Activated CD4-positive, alpha-beta T cell treated with anti-CD3 and anti-CD28 coated beads, Interleukin-2, amount 50 U/mL, for 48 hours (primary cell): Measurements from ENCODE around the gene STK16.
A peak's percentile ranks its signal among the peaks of the same experiment; 100 is the strongest.

ENCODE experiments used
- DNase-seq, 2 experiments: peaks; one replicate each; pipeline ENCODE4 v3.0.0-alpha.2; 2020

The STK16 gene

DNA sequence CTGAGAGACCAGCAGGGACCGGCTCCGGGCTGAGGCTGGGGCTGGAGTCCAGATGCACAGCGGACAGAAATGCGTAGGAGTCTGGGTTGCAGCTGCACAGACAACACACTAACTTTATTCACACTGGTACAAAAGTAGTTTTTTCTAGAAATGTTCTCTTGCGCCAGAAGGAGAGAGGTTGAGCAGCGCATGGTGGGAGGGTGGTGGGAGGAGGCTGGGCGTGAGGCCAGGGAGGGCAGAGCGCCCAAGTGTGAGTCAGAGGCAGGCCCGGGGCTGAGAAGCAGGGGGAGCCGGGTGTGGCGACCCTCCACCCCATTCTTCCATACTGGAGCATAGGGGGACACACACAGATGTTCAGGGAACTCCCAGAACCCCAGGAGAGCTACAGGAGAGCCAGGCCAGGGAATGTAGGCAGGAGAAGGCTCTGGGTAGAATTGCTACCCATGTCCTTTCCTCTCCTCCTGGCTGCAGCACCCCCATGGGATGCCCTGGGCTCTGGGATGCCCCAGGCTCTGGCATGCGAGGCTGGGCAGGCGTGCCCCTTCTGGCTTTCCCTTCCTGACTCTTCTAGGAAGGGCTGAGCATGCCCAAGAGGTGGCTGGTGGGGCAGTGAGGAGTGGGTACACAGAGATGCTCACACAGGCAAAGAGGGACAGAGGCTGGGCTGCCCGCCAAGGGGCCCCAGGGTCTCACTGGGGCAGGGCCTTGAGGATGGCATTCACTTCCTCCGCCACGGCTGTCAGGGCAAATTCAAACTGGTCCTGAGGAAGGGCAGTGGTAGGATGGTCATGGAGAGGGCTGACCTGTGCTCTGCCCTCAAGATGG lies 44.5 kb downstream of the STK16 start:
- DNase-seq = no peak

DNA sequence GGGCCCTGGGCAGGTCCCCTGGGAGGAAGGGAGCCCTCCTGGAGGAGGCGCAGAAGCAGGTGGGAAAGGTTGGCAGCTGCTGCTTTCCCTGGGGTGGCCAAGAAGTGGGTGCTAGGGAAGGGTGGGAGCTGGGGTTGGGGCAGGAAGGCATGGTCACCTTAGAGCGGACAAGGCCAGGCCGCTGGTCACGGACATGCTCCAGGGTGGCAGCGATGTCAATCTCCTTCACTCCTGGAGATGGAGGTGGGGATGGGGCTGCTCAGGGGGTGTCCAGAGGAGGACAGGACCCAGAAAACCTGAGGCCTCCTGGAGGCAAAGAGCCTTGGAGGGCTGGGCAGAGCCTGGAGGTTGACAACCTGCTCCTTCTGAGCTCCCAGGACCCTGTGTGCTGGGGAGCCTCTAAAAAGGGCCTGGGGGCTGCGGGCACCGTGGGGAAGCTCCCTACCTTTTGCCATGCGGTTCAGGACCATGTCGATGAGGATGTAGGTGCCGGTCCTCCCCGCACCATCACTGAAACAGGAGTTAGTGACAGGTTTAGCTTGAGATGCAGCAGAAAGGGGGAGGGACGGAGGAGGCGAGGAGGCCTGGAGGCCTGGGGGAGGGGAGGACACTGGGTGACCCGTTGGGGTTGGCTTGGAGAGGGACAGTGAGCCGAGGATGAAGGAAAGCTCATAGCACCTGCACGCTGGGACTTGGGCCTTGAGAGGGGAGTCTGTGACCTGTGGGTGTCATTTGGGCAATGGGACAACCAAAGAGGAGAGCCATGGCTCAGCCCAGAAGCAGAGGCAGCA lies 45.3 kb downstream of the STK16 start:
- DNase-seq = no peak

DNA sequence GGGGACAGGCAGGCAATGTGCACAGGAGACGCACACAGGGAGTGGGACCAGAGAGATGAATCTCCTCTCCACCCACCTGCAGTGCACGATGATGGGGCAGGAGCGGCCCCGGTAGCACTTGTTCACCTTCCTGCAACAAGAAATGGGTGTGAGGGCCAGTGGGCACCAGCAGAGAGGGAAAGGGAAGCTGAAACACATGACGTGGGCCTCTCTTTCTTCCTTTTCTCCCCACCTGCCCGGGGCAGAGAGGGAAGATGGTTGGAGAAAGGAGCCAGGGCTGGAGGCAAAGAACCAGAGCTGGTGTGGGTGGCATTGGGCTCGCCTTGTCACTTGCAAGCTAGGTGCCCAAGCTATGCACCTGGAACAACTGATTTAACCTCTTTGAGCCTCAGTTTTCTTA lies 46.1 kb downstream of the STK16 start:
- DNase-seq = no peak

DNA sequence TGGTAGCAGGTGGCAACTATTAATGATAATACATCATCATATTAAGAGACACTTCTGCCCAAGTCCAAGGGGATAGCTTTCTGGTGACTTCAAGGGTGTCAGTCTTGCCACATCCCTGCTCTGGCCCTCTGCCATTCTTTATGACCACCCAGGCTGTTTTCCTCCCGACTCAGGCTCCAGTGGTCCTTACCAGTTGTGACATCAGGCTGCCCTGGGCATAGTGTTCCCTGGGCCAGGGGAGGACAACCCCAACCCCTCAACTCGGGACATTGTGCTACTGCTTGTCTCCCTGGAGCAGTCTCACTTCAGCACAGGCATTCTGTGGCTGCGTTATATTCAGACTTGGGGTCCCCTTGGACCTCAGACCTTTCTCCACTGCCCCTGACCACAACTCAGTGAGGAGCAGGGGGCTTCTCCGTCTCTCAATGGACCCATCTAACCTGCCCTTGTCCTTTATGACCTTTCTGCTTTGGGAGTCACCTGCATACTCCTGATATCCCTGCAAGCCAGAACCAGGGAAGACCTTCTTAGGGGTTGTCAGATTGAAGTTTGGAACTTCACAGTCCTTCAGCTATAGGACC lies 46.7 kb downstream of the STK16 start:
- DNase-seq = no peak

DNA sequence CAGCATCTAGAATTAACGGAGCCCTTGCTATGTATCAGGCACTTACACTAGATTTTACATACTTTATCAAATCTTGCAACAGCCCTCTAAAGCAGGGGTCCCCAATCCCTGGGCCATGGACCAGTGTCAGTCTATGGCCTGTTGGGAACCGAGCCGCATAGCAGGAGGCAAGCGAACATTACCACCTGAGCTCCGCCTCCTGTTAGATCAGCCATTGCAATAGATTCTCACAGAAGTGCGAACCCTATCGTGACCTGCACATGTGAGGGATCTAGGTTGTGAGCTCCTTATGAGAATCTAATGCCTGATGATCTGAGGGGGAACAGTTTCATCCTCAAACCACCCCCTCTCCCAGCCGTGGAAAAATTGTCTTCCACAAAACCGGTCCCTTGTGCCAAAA lies 47.3 kb downstream of the STK16 start:
- DNase-seq = no peak

DNA sequence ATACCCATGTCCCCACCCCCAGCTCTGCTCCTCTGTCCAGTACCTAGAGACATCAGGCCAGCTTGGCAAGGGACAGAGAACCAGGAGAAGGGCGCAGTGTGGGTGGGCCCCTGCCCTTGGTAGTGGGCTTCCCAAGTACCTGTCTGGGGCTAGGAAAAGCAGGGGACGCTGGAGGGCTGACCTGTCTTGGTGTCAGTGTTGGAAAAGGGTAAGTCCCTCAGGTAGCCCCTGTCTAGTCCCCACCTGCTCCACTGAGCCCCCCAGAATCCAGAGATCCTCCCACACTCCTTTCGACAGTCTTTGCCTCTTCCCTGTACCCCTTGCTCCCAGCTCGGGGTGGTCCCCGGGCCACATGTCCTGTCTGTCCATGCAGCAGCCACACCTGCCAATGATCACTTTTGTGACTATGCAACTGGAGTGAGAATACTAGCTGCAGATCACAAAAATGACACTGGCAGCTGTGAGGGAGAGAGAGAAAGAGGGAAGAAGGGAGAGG lies 48.5 kb downstream of the STK16 start:
- no peak for DNase-seq

DNA sequence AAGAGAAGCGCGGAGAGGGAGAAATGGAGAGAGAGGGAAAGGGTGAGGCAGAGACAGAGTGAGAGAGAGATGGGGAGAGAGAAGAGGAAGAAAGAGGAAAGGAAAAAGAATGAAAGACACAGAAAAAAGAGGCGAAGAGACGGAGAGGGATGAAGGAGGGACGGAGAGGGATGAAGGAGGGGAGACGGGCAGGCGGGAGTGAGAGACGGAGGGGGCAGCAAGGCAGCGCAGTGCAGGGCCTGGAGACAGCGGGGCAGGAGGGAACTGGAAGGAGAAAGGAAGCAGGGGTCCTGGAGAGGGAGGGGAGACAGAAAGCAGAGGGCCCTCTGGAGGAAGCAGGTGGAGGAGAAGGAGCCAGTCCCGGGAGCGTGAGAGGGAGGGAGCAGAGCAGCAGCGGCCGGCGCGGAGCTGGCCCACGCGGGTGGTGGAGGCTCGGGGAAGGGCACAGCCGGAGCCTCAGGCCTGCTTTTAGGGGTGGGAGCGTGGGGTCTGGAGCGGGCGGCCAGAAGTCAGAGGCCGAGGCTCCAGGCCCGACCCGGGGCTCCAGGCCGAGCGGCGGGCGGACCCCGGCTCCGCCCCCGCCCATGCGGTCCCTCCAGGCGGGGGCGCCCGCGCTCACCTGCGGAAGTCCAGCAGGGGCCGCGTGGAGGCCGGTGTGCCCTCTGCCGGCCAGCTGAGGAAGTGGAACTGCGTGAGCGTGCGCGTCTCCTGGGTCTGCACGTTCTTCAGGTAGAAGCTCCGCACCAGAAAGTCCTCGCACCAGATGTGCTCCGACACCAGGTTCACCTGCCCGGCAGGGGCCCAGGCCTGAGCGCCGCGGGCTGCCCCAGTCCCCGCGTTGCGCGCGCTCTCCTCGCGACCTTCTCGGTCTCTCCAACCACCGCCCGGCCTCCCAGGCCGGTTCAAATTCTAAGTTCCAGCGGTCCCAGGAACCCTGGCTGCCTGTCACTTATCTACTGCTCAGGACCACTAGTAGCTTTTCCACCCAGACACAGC lies 49.4 kb downstream of the STK16 start:
- DNase-seq = peak; percentile 90 to 91

DNA sequence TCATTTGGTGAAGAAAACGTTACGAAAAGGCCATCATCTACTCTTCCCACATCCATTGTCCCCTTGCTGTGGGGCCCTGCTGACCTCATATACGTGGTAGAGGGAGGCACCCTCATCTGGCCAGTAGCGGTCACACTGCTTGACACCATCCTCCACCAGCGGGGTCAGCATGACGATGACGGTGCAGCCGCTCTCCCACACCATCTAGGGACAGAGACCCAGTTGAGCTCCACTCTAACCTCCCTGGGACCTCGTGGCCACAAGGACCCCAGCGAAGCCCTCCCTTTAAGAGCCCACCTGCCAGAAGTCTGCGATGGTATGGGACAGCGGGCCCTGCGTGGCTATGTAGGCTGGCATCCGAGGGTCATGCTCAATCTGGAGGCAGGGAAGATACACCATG lies 50.9 kb downstream of the STK16 start:
- DNase-seq = no peak

DNA sequence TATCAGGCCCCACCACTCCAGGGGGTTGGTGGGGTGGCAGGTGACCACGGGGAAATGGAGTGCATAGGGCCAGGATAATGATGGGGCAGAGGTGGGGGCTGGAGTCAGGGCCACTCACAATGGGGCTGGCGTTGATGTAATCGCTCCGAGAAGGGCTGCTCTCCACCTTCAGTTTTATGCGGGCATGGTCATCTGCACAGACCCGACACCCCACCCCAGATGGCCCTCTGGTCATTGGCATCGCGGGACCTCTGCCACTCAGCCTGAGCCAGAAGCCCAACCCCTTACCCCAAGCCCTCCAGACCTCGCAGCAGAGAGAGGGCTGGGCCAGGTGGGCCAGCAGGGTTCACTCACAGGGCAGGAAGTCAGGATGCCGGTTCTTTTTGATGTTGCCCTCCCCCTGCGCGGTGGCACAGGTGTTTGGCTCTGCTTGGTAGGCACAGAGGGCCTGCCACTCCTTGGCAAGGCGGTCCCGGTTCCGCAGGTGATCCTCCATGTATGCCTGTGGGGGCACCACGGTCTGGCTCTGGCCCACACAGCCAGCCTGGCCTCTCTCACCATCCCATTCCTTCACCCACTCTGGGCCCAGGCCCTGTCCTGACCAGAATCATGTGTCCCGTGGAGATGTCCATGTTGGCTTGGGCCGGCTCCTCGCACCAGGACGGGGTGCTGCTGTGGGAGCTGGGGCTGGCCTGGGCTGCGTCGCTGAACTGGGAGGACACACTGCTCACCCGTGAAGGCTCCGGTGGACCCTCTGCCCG lies 51.5 kb downstream of the STK16 start:
- DNase-seq = no peak

DNA sequence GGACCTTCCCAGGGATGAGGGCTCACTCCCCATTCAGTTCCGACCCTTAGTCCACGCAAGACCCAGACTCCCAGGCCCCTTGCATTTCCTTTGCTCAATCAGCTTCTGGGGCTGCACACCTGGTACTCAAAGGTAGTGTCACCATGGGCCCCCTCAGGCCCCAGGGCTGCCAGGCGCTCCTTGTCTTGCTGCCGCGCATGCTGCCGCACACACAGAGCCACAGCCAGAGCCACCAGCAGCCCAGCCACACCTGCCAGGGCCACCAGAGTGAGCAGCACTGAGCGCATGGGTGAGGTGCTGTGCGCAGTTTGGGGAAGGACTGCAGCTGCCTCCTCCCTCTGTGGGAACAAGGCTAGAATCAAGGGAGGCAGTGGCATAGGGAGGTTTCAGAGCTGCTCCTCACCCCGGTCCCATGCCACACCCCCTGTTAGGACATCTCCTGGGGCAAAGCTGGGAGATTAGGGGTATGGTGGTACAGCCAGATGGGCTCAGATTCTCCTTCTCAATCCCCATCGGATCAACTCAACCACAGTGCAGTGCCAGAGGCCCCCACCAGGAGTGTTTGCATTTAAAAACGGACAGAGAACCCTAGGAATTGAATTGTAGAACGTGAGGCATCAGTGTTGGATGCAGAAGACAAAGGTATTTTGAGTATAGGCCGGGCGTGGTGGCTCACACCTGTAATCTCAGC lies 52.6 kb downstream of the STK16 start:
- no peak for DNase-seq

DNA sequence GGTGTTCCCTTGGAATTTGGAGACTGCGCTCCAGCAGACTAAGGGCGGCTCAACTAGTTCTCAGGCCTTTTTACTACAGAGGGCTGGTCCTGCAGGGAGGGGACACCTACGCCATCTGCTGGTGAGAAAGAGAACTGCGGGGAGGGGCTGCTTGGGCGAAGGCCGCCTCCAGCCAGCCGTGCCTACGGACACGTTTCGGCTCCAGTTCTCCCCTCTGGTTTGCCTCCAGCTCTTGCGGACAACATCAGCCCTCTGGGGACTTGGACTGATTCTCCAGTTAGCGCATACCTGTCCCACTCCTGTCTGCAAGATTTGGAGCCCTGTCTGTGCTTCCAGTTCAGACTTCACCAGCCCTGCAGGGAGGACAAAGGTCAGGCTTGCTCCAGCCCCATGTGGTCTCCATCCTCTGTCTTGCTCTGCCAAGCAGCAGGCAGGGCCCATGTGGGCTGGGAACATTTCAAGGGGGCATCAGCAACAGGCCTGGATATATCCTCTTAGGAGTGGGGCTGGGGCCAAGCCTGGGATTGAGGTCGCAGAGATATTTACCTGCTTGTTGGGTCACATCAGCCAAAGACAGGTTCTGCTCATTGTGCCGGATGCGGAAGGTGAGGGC lies 53.6 kb downstream of the STK16 start:
- peak; percentile 97 for DNase-seq

DNA sequence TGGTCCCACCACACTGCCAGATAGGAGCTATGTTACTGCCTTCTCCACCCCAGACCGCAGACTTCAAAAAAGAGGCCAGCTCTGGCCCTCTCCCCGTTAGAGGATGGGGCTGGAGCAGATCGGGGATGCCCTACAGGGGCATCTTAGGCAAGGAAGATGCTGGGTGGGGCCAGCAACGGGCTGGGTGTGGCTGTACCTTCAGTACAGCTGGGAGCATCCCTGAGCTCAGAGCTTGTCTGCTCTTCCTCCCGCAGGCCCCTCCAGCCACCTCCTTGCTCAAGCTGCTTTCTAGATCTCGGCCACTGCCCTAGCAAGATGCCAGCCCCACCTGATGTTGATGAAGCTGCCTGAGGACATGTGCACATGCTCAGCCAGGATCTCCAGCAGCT lies 54.1 kb downstream of the STK16 start:
- no peak for DNase-seq
